Measurements from ENCODE around the gene CIPC. TPM values are rescaled to one million over a fixed set of nuclear protein-coding genes. Genes with fewer than 3 reads are reported as not detected.

CIPC gene
- polyA plus RNA-seq, 1 experiment: 9.9 TPM

- Histone ChIP-seq H3K4me3 (ENCODE audit: low read depth, low read length) (no peak overlapping the region), H3K27ac (ENCODE audit: low read depth, low read length) (no peak overlapping the region), H3K27me3 (ENCODE audit: control insufficient read depth, insufficient read depth, low read length) (peaks cover 7% of the 10 kb centered on the region), H3K9me3 (ENCODE audit: control insufficient read depth, insufficient read depth, low read length) (peaks cover 6% of the 10 kb centered on the region; the same call in 1 of the 2 replicates)
- DNase-seq (ENCODE audit: low read depth, low spot score): no peak
- ChIA-PET CTCF (interaction anchor here (0.6 to 9.9 kb wide), 5 partner anchors 9 to 218 kb away, joined by 3 to 300 read pairs (median 4); no protein-coding TSS in a partner anchor), POLR2A (no interaction called here)
- TF ChIP-seq CTCF (IDR thresholded peaks at IDR 0.05; ENCODE audit: low read depth, low read length): no peak
Measured at GRCh38 chr14:77092676-77093075, 5.4 kb upstream of the CIPC start.

GRCh38 chr14:77094672-77095284, 3.3 kb upstream of the CIPC start:
- POLR2A ChIA-PET: no interaction called here
- CTCF ChIA-PET: interaction anchor here (0.6 to 9.9 kb wide), 18 partner anchors 9 to 710 kb away, joined by 3 to 300 read pairs (median 6); no protein-coding TSS in a partner anchor
- no peak overlapping the region for H3K27ac ChIP-seq (ENCODE audit: low read depth, low read length)
- H3K27me3 ChIP-seq (ENCODE audit: control insufficient read depth, insufficient read depth, low read length): no peaks in the 10 kb centered on the region
- H3K4me3 ChIP-seq (ENCODE audit: low read depth, low read length): no peak overlapping the region
- peak; percentile 57 for DNase-seq (ENCODE audit: low read depth, low spot score)
- TF ChIP-seq CTCF (IDR thresholded peaks at IDR 0.05; ENCODE audit: low read depth, low read length): peak; percentile 90
- H3K9me3 ChIP-seq (ENCODE audit: control insufficient read depth, insufficient read depth, low read length): peaks cover 10% of the 10 kb centered on the region

GRCh38 chr14:77097006-77097699, 905 bp upstream of the CIPC start:
- no peak for TF ChIP-seq CTCF (IDR thresholded peaks at IDR 0.05; ENCODE audit: low read depth, low read length)
- Histone ChIP-seq H3K4me3 (ENCODE audit: low read depth, low read length) (peak overlapping the region; percentile 77), H3K9me3 (ENCODE audit: control insufficient read depth, insufficient read depth, low read length) (peaks cover 3% of the 10 kb centered on the region; the same call in 1 of the 2 replicates), H3K27me3 (ENCODE audit: control insufficient read depth, insufficient read depth, low read length) (no peaks in the 10 kb centered on the region), H3K27ac (ENCODE audit: low read depth, low read length) (peak overlapping the region; percentile 73)
- ChIA-PET POLR2A (no interaction called here), CTCF (interaction anchor here (0.5 to 9.9 kb wide), 8 partner anchors 8 to 1088 kb away, joined by 3 to 300 read pairs (median 6); no protein-coding TSS in a partner anchor)
- DNase-seq (ENCODE audit: low read depth, low spot score): no peak

- no peak for TF ChIP-seq CTCF (IDR thresholded peaks at IDR 0.05; ENCODE audit: low read depth, low read length)
Measured at GRCh38 chr14:77098529-77099353, 683 bp downstream of the CIPC start.

More at GRCh38 chr14:77098529-77099353, 683 bp downstream of the CIPC start:
- Histone ChIP-seq H3K27me3 (ENCODE audit: control insufficient read depth, insufficient read depth, low read length) (no peaks in the 10 kb centered on the region), H3K4me3 (ENCODE audit: low read depth, low read length) (peak overlapping the region; percentile 99), H3K27ac (ENCODE audit: low read depth, low read length) (peak overlapping the region; percentile 60), H3K9me3 (ENCODE audit: control insufficient read depth, insufficient read depth, low read length) (peaks cover 3% of the 10 kb centered on the region; the same call in 1 of the 2 replicates)
- ChIA-PET POLR2A (interaction anchor here (0.7 to 1.5 kb wide), 3 partner anchors 54 to 278 kb away, joined by 3 to 6 read pairs (median 4); partner anchors contain the start of genes GSTZ1 and TMED8), CTCF (interaction anchor here (0.7 to 9.9 kb wide), 10 partner anchors 25 to 557 kb away, joined by 3 to 98 read pairs (median 7); no protein-coding TSS in a partner anchor)
- no peak for DNase-seq (ENCODE audit: low read depth, low spot score)
